DMS79 (cell line): ENCODE results near the gene SGO2.
A peak's percentile ranks its signal among the peaks of the same experiment; 100 is the strongest.
"Not testable (repeated sequence)": the region's sequence is repeated elsewhere in the genome, so short reads cannot be mapped to it uniquely, and the experiment has no call there.

Experiments used
- DNase-seq: peaks from one replicate; lab custom pipeline; 2025; lab: John Stamatoyannopoulos, UW

Gene SGO2

DNA sequence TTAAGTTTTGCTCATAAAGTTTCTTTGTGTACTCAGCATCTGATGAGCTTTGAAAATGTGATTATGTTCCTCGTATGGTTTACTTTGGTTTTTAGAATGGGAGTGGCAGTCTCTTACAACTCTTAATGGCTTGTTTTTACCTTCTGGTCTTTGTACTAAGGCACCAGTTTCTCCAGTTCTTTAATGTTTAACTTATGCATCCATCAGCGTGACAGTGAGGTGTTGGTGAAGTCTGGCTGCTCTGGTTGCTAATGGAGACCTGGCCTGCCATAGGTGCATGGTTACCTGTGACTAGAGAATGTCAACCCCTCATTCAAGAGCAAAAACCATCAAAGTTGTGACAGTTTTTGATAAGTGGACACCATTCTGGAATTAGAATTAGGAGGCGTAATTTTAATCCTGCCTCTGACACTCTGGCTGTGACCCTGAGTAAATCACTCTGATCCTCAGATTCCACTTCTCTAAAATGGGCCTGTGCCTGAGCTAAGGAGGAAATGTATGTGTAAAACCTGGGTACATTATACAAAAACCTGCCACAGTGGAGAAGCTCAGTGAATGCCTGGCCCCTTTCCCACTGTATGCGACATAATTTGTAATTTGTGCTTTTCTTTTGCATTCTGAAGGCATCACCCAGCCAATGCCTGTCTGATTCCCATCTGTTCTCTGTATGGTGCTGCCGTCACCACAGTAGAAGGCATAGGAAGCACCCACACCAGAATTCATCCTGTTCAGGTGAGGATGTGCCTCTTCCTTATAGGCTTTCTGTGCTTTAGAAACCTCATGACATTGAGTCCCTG, 71.0 kb downstream of the SGO2 start:
- no peak for DNase-seq

DNA sequence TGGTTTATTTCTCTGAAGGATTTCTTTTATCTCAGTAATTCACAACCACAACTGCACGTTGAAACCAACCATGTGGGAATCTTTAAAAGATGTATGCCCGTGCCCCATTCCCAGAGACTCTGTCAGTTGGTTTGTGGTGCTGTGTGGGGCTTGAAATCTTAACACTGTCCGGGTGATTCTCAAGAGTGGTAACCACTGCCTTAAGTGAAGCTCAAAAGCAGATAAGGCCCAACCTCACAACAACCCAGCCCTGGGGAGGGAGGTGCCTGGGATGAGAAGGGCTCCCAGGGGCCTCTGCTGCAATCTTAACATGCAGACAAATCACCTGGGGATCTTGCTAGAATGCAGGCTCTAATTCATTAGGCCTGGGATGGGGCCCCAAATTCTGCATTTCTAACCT, 73.2 kb downstream of the SGO2 start:
- DNase-seq: no peak

DNA sequence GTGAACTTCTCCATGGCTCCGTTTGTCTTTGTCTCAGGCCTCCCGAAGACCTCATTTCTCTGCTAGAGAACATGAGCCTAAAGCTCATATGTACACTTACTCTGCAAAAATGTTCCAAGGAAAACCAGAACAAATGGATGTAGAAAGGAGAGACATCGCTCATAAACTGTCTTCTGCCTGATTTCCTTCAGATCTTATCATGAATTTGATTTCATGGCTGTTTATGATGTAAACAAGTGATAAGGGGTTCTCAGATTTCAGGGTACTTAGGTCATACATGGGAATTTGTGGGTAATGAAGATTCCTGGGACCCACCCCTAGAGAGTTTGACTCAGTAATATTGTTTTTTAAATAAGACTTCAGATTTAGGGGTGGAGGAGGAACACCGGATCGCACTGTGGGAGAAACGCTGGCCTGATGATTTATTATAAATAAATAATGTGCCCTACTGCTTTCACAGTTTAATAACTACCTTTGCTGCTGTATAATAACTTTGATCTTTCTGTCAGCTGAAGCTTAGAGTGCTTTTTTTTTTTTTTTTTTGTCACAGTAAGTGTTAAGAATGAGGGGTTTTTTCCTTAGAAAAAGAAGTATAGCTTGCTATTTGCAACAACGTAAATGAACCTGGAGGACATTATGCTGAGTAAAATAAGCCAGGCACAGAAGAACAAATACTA, 74.7 kb downstream of the SGO2 start:
- no peak for DNase-seq

DNA sequence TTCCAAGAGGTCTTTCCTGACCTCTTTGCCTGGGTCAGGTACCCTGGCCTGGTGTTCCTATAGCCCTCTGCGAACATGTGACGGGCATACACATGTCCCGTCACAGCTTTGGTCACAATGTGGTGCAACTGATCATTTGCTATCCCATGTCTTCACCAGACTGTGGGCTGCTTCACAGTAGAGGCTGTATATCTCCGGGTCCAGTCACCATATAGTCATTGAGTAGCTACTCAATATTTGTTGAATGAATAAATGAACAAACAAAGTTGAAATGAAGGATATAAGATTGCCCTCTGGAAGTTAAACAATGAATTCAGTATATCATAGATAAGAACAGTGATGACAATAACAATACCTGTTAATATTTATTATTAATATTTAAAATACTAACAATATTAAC, 76.6 kb downstream of the SGO2 start:
- no peak for DNase-seq

DNA sequence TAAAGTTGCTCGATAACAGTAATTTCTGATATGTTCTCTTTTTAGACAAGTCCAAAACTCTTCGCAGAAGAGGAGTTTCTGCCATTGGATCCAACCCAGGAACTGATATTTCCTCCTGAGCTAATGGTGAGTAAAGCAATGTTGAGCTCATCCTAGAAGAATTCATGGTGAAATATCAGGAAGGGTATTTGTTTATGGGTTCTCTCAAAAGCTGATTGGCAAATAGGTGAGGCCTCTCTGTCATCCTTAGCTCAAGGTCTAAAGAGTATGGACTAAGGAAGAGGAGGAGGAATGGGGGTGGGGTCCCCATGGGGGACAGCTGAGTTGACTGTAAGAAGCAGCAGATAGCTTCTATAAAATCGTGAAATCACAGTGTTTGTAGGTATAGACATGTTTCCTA, 78.0 kb downstream of the SGO2 start:
- DNase-seq: no peak

DNA sequence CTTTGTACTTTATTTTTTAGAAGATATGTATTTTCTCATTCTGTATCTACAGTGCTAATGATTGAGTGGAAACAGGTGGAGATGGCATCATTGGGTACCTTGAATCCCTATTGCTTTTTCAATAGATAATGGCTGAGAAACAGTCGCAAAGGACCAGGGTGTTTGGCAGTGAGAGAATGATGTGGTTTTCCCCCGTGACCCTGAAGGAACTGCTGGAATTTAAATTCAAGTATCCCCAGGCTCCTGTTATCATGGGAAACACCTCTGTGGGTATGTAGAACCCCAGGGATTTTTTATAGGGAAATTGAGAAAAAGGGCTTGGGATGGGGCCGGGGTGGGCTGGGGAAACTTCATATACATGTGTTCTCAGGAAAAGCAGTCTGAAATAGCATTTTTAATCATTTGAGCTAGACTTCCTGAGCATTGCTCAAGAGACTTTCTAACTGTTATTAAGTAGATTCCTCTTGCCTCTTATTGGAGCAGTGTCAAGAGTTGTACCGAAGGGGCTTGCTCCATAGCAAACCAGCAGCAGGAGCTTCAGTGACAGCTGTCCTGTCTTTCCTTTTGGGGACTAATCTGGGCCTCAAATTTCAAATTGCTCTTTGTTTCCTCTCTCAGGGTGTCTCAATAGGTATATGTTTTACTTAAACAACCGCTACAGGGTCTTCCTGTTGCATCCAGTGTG, 78.7 kb downstream of the SGO2 start:
- DNase-seq: no peak

DNA sequence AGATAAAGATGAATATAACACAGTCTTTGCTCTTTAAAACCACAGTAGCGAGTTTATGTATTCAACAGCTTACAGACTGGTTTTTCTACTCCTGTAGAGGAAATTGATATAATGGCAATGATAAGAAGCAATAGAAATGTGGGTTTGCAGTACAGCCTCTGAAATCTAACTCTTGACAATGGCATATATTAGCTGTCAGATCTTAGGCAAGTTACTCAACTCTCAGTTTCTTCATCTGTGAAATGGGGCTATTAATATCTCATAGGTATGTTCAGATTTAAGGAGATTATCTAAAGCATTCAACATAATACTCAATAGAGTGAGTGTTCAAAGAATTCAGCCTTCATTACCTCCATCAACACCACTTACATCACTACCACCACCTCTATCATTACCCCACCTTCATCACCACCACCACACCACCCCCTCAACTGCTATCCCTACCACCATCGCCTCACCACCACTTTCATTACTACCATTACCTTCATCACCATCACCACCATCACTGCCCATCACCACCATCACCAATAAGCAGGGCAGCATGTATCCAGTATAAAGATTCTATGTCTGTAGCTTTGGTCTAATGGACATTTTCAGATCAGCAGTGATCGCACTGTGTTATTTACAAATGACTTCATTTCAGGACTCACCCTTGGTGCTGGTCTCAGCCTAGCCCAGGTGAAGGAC, 82.5 kb downstream of the SGO2 start:
- DNase-seq: no peak

DNA sequence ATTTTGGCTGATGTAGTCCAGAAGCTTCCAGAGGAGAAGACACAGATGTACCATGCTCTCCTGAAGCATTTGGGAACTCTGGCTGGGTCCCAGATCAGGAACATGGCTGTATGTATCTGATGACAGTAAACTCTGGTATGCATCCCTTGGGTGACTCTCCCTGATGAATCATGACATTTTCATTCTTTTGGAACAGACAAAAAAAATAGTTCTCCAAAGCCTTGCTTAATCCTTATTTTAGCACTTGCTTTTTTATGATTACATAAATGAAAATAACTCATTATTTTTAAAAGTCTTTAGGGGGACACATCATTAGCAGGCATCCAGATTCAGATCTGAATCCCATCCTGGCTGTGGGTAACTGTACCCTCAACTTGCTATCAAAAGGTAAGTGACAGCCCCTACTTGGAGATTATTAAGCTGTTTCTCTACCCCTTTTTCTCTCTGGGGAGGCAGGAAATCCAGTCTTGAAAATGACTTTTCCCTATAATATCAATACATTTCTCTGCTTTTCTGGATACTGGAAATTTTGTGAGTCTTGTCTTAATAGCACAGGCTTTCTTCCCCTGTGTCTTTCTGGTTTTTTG, 83.1 kb downstream of the SGO2 start:
- no peak for DNase-seq

DNA sequence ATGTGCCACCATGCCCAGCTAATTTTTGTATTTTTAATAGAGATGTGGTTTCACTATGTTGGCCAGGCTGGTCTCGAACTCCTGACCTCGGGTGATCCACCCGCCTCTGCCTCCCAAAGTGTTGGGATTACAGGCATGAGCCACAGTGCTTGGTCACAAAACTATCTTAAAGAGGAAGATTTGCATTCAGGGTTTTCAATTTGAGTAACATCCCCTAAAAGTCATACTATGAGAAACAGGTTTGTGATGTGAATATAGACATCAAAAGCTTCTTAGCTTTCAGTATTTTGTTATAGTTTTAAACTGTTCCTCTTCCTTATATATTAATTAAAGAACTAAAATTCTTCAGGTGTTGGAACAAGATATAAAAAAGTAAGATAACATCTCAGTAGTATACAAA, 84.2 kb downstream of the SGO2 start:
- DNase-seq: not testable (repeated sequence)

DNA sequence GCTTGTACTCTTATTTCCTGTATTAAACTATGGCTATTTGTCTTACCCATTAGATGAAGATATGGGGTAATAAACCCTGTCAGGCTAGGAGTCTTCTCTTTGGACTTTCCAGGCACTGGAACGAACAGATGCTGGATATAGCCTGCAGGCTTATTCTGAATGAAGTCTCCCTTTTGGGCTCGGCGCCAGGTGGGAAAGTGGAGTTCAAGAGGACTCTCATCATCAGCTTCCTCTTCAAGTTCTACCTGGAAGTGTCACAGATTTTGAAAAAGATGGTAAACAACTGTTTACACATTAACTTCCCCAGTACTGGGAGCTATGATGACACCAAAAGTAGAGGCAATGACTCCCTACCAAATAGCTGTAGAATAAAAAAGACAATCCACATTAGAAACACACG, 87.7 kb downstream of the SGO2 start:
- DNase-seq: peak; percentile 9

DNA sequence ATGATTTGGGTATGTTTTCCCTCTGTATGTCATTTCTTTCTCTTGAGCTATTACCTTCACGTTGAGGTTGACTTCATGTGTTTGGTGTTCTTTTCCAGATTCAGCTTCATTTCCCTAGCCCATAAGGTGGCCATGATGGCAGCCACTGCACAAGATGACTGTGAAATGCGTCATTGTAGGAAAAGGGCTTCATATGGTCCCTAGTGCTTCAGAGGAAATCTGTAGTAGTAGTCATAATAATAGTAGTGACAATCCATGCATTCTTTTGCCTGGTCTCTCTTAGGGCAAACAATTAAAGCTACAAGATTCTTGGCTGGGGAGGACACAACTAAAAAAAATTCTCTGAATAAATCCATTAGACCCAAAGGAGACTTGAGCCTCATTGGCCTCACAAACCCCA, 88.2 kb downstream of the SGO2 start:
- DNase-seq: no peak

DNA sequence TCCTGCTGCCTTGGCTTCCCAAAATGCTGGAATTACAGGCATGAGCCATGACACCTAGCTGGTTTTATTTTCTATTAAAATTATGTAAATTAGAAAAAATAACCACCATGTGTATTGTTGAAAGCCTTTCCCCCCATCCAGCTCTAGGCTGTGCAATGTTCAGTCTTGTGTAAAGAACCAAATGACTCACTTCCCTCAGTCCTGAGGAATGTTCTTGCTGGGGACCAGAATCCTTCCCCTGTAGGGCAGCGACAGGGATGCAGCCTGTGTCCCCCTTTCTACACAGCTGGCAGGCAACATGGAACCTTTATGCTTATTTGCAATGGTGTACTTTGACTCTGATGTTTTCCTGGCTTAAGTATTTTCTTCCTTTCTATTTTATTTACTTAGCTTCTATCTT, 89.2 kb downstream of the SGO2 start:
- DNase-seq: no peak

DNA sequence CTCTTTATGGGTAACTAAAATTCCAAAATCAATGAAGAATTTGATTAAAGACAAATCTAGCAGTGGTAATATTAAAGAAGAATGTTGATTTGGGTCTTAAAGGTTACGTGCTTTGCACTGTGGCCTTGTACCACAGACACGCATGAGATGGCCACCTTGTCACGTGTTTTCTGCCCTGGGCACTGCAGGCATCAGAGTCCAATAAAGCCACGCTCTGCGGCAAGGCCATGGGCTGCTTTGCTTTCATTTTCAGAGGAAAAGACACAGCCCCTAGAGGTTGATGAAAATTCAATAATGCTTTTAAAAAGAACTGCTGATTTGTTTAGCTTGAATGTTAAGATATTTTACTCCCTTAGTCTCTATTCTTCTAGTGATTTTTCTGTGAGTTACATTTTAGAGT, 90.2 kb downstream of the SGO2 start:
- no peak for DNase-seq

DNA sequence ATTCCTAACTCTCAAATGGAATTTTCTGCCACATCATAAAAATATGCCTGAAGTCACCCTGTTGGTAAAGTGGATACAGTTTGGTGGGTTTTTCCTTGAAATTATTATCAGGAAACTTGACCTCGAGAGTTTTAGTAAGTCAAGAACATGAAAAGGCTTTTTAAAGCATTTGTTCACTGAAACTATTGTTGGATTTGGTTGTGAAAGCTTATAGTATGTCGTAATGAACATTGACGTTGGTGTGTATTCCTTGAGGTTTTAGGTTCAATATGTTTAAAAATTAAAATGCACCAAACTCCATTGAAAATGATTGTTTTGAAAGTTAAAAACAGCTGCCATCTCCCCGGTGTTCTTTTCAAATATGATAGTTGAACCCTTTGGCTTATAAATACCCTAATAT, 90.6 kb downstream of the SGO2 start:
- DNase-seq: no peak

DNA sequence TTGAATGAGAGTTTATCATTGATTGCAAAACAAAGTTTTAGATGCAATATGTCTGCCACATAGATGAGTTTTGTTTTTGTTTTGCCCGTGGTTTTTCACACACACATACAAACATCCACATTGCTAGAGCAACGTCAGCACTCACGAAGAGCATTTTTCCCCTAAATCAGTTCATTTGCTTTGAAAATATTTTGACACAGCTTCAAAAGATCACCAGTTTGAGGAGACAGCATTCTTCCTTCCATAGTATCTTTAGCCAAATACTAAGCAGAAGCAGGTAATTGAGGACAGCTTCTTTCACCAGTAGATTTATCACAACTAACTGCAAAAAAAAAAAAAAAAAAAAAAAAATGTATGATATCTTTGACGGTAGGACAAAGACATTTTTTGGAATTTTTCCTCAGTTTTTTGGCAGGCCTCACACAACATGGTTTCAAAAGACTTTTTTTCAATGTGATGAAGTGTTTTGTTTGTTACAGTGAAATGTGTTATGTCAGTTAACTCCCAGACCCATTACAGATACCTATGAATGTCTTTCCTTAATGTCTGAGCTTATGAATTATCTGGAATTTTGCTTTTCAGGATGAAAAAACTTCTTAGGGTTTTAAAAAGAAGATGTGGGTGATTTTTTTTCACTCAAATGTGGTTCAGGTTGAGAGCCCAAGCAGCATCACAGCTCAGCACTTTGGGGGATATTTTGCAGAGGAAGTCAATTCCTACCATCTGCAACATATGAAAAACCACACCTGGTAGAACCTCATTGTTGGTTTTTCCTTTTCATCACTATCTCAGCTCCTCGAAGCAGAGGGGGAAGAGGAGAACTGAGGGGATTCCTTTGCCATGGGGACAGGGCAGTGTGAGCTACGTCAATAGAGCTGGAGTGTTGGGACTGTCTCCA, 91.4 kb downstream of the SGO2 start:
- no peak for DNase-seq

DNA sequence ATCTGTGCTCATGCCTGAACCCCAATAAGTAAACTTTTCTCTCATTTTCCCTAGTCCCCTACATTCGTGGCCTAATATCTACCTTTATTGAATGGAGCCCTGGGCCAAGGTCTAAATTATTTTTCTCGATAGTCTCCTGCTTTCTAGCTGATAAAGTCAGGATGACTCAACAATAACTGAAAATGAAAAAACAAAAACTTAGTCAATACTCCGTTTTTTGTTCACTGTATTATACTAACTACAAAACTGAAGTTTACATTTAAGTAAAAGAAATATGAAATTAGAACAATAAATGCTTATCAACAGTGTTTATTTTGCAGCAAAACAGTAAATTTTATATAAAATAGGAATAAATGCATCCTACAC, 92.0 kb downstream of the SGO2 start:
- DNase-seq: no peak

DNA sequence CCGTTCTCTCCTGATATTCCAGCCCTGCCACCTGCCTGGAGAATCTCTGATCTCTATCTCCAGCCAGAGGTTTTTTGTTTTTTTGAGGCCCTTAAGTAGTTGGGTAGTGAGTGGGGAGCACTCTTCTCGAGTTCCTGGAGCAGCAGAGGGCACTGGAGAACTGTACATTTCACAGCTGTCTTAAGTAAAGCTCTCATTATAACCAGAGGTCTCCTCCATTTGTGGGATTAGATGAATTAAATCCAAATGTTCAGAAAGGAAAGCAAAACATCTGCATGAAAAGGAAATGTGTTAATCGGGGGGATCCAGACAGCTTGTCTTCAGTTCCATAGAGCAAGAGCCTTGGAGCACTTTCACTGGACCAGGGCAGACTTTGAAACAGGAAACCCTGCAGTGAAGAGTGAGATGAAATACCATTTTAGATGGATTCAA, 92.6 kb downstream of the SGO2 start:
- no peak for DNase-seq

DNA sequence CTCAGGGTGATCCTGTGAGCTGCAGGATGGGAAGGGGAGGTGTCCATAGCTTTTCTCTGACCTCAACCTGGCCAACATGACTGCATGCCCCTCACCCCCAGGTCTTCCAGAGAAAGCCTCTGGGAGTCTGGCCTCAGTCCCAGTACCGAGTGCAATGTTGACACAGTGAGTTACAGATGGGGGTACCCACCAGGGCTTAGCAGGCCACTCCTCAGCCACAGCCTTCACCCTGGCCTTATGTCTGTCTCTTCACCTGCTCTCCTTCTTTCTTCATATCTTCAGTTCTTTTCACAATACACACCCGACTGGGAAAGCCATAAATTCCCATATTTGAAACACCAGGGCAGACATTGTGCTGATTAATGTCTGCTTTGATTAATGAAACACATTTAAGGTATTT, 93.3 kb downstream of the SGO2 start:
- no peak for DNase-seq

DNA sequence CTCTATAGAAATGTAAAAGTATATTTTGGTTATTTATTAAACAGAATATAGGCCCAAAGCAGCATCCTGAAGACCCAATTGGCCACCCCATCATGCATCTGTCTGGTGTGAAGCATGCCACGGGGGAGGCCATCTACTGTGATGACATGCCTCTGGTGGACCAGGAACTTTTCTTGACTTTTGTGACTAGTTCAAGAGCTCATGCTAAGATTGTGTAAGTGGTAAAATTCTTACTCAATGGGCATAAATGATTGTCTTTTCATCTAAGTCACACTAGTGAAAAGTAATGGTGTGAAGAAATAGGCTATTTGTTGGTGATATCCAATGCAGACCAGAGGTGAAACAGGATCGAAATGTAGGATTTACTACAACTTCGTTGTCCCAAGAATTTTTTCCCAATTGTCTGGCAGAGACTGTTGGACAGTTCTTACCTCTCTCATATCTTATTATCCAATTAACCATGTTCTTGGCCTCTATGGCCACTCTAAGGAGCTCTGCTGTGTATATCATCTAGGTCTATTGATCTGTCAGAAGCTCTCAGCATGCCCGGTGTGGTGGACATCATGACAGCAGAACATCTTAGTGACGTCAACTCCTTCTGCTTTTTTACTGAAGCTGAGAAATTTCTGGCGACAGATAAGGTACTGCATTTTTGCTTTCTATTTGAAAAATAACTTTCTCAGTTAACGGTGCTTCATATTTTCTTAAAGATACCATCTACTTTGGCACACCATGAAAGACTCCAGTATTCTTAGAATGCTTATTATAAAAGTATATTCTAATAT, 94.8 kb downstream of the SGO2 start:
- no peak for DNase-seq

DNA sequence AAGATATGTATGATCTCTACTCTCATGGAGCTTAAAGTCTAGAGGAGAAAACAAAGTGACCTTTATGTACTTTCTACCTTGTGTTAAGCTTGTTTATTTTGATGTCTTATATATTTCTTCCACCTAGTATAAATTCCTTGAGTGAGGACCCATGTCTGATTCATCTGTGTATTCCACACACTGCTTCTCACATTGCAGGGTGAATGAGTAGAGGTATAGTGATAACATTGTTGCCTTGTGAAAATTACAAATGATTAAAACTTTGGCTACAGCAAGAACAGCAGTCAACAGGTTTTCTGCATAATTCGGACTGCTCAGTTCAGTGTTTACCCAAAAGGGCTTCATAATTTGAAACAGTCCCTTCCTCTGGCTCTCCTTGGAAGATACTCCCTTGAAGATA, 96.1 kb downstream of the SGO2 start:
- no peak for DNase-seq
